ENCODE results near the gene CALY.
A peak's percentile ranks its signal among the peaks of the same experiment; 100 is the strongest.

CALY gene

GRCh38 chr10:133365461-133366129 is 28.9 kb upstream of the CALY start:
- no peak for DNase-seq

- no peak for DNase-seq
These were observed 28.1 kb upstream of the CALY start for GRCh38 chr10:133364645-133365431.

- no peak for DNase-seq
These were observed 26.1 kb upstream of the CALY start for GRCh38 chr10:133362846-133363245.

GRCh38 chr10:133361773-133362441 is 25.2 kb upstream of the CALY start:
- no peak for DNase-seq

GRCh38 chr10:133361227-133361626 is 24.5 kb upstream of the CALY start:
- no peak for DNase-seq

GRCh38 chr10:133359972-133360610 is 23.4 kb upstream of the CALY start:
- DNase-seq = no peak

GRCh38 chr10:133359554-133359971 is 22.9 kb upstream of the CALY start:
- no peak for DNase-seq

- no peak for DNase-seq
These were observed 22.2 kb upstream of the CALY start for GRCh38 chr10:133358925-133359310.

GRCh38 chr10:133358162-133358924 is 21.6 kb upstream of the CALY start:
- no peak for DNase-seq

- peak; percentile 88 for DNase-seq
These were observed 20.8 kb upstream of the CALY start, which contains the start of gene FUOM for GRCh38 chr10:133357285-133358161. FUOM (minus strand) TSS chr10:133358019; CDS start chr10:133358007, 12 bp downstream.

GRCh38 chr10:133356549-133357284 is 20.0 kb upstream of the CALY start:
- DNase-seq = no peak

GRCh38 chr10:133355991-133356390 is 19.3 kb upstream of the CALY start:
- DNase-seq = no peak

GRCh38 chr10:133355266-133355665 is 18.6 kb upstream of the CALY start:
- DNase-seq = no peak

GRCh38 chr10:133354672-133355240 is 18.1 kb upstream of the CALY start:
- DNase-seq = no peak

GRCh38 chr10:133353988-133354605 is 17.4 kb upstream of the CALY start:
- DNase-seq = no peak

- DNase-seq = no peak
These were observed 16.7 kb upstream of the CALY start for GRCh38 chr10:133353202-133353959.

GRCh38 chr10:133351408-133352318 is 15.0 kb upstream of the CALY start:
- DNase-seq = no peak

GRCh38 chr10:133350950-133351329 is 14.2 kb upstream of the CALY start:
- DNase-seq = no peak
